ENCODE measurements around the gene PIAS1.
"Not testable (repeated sequence)": the region's sequence is repeated elsewhere in the genome, so short reads cannot be mapped to it uniquely, and the experiment has no call there.

The PIAS1 gene

GRCh38 chr15:68129072-68129471 is 75.0 kb downstream of the PIAS1 start:
- no peak for DNase-seq

GRCh38 chr15:68130851-68131250 is 76.7 kb downstream of the PIAS1 start:
- no peak for DNase-seq

DNA sequence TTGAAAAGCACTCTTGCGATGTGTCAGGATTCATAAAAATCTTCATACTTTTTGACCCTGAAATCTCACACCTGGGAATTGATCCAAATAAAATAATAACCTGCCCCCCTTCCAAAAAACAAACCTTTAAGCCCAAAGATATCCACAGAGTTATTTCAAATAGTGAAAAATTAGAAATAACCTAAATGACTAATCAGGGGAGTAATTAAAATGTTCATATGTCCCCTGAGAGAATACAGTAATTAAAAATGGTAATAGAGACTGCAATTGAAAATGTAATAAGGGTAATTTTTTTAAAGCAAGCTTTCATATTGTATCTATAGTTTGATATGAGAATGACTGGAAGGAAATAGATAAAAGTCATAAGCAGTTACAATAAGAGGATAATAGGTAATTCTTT is 83.0 kb downstream of the PIAS1 start:
- DNase-seq: no peak

DNA sequence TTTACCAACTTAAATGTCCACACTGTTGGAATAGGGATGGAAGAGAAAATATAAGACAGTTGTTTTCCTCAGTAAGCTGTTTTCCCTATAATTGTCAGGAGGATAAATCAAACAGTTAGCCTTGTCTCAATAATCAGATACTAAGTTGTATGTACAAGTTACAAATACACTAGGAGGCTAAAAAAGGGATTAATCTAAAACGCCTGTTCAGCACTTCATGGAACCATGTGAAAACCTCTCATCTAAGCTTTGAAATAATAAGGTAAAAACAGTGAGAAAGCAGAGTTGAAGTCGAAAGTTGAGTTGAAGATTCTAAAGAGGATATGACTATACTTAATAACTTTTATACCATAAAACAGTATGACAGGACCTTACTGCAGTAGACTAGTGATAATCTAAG is 89.0 kb downstream of the PIAS1 start:
- DNase-seq: no peak

- DNase-seq: no peak
These were observed 89.7 kb downstream of the PIAS1 start for GRCh38 chr15:68143785-68144184.

GRCh38 chr15:68145706-68146105 is 91.6 kb downstream of the PIAS1 start:
- DNase-seq: no peak

DNA sequence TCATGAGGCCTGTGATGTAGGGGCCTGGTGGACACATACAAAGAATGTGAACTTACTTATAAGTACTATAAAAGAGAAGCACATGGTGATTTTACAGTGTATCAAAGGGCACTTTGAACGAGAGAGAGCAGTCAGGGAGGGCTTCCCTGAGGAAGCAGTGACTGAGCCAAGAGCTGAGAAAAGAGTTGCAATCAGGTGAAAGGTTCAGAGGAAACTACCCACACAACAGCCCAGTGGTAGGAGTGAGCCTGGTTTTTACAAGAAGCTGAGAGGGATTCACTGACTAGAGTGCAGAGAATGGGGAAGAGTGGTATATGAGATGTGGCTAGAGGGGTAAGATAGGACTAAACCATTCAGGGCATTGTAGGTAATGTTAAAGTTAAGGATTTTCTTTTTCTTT is 93.9 kb downstream of the PIAS1 start:
- no peak for DNase-seq

- no peak for DNase-seq
These were observed 94.9 kb downstream of the PIAS1 start for GRCh38 chr15:68149059-68149458.

GRCh38 chr15:68150187-68150586 is 96.1 kb downstream of the PIAS1 start:
- DNase-seq: no peak

DNA sequence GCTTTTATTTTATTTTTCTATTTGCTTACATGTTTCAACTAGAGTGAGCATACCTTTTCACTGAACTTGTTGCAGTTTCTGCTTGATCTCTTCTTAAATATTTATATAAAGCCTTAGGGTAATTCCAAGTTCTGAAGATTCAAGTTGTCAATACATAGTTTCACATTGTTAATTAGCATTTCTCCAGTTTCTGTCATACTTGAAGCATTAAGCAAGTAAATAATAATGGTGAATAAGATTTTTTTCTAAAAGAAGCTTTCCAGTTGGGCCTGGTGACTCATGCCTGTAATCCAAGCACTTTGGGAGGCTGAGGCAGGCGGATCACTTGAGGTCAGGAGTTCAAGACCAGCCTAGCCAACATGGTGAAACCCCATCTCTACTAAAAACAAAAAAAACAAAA is 97.2 kb downstream of the PIAS1 start:
- DNase-seq: no peak

- no peak for DNase-seq
These were observed 98.2 kb downstream of the PIAS1 start for GRCh38 chr15:68152342-68152741.

GRCh38 chr15:68154923-68155559 is 100.9 kb downstream of the PIAS1 start:
- DNase-seq: peak; percentile 43

DNA sequence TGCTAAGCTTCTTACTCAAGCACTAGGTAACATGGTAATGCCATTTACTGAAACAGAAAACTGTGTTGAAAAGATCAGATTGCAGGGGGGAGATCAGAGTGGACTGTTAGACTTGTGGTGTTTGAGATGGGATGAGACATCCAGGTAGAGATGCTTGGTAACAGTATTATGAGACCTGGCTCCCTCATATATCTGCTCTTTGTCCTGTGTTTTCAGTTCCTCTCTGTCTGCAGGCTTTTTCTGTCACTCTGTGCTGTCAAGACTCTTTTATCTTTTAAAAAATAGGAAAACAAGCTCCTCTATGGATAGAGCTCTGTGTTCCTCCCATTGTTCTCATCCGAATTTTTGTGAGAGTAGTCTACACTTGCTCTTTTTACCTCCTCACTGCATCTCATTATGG is 103.0 kb downstream of the PIAS1 start:
- no peak for DNase-seq

DNA sequence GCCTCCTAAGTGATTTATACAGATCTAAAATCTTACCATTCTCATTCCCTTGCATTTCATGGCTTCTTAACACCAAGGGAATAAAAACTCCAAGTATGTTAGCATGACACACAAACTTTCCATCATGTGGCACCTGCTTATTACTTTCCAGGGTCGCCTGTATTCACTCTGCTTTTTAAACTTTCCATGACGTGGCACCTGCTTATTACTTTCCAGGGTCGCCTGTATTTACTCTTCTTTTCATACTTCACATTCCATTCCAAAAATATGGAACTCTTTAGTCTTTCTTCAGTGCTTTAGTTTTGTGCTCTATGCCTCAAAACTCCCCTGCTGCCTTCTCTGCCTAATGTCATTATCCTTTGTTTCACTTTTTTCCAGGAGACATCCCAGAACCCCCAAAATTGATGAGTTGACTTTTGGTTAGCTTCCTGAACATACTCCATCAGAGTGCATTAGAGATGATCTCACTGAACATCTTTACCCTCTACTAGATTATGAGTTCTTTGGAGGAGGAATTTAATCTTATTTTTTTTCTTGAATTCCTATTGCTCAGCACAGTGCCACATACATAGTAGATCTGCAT is 104.0 kb downstream of the PIAS1 start:
- no peak for DNase-seq

DNA sequence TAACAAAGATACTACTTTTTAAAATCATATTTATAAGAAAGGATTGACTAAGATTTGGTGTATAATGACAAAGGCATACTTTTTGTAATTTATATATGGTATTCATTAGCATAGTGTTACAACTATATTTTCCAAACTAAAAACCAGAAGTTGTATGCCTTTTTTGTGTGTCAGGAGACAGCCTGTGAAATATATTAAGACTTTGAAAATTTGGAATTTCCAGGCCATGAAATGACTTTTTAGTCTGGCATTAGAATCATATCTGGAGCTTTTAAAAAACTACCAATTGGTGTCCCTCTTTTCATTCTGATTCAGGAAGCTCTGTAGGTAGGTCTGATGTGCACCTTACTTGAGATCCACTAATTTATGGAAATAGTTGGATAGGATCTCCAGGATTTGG is 109.1 kb downstream of the PIAS1 start:
- DNase-seq: no peak

DNA sequence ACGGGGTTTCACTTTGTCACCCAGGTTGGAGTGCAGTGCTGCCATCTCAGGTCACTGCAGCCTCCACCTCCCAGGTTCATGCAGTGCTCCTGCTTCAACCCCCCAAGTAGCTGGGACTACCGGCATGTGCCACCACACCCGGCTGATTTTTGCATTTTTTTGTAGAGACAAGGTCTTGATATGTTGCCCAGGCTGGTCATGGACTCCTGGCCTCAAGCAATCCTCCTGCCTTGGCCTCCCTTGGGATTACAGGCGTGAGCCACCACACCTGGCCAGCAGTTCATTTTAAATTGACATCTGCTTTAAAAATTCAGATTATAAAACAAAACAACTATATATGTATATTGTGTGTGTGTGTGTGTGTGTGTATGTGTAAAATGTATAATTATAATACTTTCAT is 112.7 kb downstream of the PIAS1 start:
- no peak for DNase-seq

- DNase-seq: not testable (repeated sequence)
These were observed 117.9 kb downstream of the PIAS1 start for GRCh38 chr15:68172037-68172436.

- DNase-seq: no peak
These were observed 119.0 kb downstream of the PIAS1 start for GRCh38 chr15:68173119-68173518.

DNA sequence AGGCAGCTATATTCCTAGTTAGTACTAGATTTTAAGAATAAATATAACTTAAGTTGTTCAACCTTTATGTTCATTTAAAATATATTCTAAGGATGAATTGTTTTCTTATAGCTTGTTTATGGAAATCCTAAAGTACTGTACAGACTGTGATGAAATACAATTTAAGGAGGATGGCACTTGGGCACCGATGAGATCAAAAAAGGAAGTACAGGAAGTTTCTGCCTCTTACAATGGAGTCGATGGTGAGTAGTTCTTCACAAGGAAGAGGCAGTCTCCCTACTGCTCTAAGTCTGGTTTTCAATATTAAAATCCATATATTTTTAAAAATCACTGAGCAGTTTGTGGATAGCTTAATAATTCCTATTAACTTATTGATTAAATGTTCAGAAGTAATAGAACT is 121.4 kb downstream of the PIAS1 start:
- DNase-seq: no peak

GRCh38 chr15:68176601-68177000 is 122.5 kb downstream of the PIAS1 start:
- no peak for DNase-seq

- no peak for DNase-seq
These were observed 123.6 kb downstream of the PIAS1 start for GRCh38 chr15:68177742-68178141.

DNA sequence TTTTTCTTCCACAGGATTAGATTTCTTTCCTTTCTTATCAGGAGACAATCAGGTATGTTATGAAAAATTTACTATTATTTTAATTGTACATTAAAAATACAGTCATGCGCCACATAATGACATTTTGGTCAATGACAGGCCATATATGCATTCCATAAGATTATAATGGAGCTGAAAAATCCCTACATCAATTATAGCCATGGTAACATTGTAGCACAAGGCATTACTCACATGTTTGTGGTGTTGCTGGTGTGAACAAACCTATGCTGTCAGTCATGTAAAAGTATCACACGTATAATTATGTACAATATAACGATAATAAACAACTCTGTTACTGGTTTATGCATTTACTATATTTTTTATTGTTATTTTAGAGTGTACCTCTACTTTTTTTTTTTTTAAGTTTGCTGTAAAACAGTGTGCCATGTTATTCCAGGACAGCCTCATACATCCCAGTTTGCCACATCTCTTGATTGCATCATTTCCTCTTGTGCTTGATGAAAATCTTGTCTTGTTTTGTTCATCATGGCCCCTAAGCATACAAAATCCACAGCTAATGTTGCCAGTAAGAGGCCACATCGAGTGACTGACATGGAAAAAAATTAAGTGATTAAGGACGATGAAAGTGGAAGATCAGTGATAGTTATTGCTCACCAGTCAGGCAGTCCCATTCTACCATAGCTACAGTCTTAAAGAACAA is 129.7 kb downstream of the PIAS1 start:
- DNase-seq: no peak

DNA sequence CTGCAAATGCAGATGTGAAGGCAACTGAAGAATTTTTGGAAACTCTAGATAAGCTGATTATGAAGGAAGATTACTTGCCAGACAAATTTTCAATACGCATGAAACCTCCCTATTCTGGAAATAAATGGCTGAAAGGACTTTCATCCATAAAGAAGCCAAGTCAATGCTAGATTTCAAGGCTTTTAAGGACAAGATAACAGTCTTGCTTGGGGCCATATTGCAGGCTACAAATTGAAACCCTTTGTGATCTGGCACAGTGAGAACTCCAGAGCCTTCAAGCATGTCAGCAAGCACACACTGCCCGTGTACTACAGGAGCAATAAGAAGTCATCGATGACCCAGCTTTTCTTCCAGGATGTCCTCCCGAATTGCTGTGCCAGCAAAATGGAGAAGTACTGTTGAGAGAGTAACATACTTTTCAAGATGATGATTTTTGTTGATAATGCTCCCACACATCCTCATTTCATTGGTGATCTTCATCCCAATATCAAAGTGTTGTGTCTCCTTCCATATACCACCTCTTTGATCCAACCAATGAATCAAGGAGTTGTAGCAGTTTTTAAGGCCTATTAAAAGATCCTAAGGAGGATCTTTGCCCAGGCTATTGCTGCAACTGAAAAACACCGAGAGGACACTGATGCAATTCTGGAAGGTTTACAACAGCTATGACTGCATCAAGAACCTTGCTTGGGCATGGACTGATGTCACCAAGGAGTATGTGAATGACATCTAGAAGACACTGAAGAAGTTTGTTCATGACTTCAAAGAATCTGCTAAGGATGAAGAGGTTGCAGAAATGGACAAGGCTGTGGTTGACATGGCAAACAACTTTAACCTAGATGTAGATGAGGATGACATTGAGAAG is 130.7 kb downstream of the PIAS1 start:
- DNase-seq: no peak
